NB4 (cell line): ENCODE data around the gene CD300LF.
A peak's percentile ranks its signal among the peaks of the same experiment; 100 is the strongest.

Source experiments
- DNase-seq: peaks from one replicate; pipeline ENCODE4 v3.0.0; 2010; ENCODE audit warnings: low read depth
- H3K4me3 ChIP-seq: one replicate; pipeline ENCODE4 v1.5.1; 2011; ENCODE audit warnings: mild to moderate bottlenecking, low read depth, low read length, moderate library complexity
- CTCF ChIP-seq: IDR thresholded peaks from one replicate; pipeline ENCODE4 v1.5.1; 2012; ENCODE audit warnings: low read depth, low read length
- MAX ChIP-seq: IDR thresholded peaks from 2 replicates; pipeline ENCODE4 v1.6.1; 2011; ENCODE audit warnings: low read depth, low read length
- MYC ChIP-seq: IDR thresholded peaks from 2 replicates; pipeline ENCODE4 v1.6.1; 2011; ENCODE audit warnings: low read depth, low read length
- POLR2A ChIP-seq: IDR thresholded peaks from 2 replicates; pipeline ENCODE4 v1.6.1; 2011; ENCODE audit warnings: mild to moderate bottlenecking; ENCODE audit not compliant: insufficient read length; ENCODE audit errors: extremely low read depth

CD300LF gene

GRCh38 chr17:74739227-74739831 lies 26.6 kb upstream of the CD300LF start:
- no peak for TF ChIP-seq CTCF

GRCh38 chr17:74738051-74738996 lies 25.6 kb upstream of the CD300LF start:
- peak; percentile 97 for DNase-seq
- H3K4me3 ChIP-seq, result peak overlapping the region; percentile 78
- TF ChIP-seq MYC, result peak; percentile 35
- TF ChIP-seq MAX, result peak; percentile 52; the same call in 1 of the 2 replicates
- peak; percentile 63 for TF ChIP-seq POLR2A
- TF ChIP-seq CTCF, result no peak

More at GRCh38 chr17:74739227-74739831, 26.6 kb upstream of the CD300LF start:
- peak; percentile 64 for DNase-seq
- peak overlapping the region; percentile 78 for H3K4me3 ChIP-seq

- TF ChIP-seq MYC (no peak), POLR2A (no peak), CTCF (peak; percentile 45)
- H3K4me3 ChIP-seq, result peak overlapping the region; percentile 78
- peak; percentile 83 for DNase-seq
Measured at GRCh38 chr17:74737299-74738050, 24.8 kb upstream of the CD300LF start.

- peak; percentile 95 for DNase-seq
- peak; percentile 77 for TF ChIP-seq MAX
- peak; percentile 40; the same call in 1 of the 2 replicates for TF ChIP-seq MYC
- TF ChIP-seq POLR2A, result no peak
- TF ChIP-seq CTCF, result peak; percentile 50
- peak within 1 kb of the TSS; percentile 78 for H3K4me3 ChIP-seq
Measured at GRCh38 chr17:74736513-74737298, 24.0 kb upstream of the CD300LF start, which contains the start of gene RAB37. Gene RAB37 (plus strand): TSS chr17:74737256. CDS start chr17:74737273, 17 bp downstream.

GRCh38 chr17:74734256-74734655 lies 21.5 kb upstream of the CD300LF start:
- no peak overlapping the region for H3K4me3 ChIP-seq
- TF ChIP-seq MYC (no peak), CTCF (no peak)
- DNase-seq, result no peak
